ENCODE results near the gene LDHD. TPM values are rescaled to one million over a fixed set of nuclear protein-coding genes. Genes with fewer than 3 reads are reported as not detected.

Gene LDHD
- total and polyA plus RNA-seq, 2 of the 13 experiments (the other 11 are each of a cell fraction or from before 2014, with no cell fraction given): 9.1 to 9.8 TPM

DNA sequence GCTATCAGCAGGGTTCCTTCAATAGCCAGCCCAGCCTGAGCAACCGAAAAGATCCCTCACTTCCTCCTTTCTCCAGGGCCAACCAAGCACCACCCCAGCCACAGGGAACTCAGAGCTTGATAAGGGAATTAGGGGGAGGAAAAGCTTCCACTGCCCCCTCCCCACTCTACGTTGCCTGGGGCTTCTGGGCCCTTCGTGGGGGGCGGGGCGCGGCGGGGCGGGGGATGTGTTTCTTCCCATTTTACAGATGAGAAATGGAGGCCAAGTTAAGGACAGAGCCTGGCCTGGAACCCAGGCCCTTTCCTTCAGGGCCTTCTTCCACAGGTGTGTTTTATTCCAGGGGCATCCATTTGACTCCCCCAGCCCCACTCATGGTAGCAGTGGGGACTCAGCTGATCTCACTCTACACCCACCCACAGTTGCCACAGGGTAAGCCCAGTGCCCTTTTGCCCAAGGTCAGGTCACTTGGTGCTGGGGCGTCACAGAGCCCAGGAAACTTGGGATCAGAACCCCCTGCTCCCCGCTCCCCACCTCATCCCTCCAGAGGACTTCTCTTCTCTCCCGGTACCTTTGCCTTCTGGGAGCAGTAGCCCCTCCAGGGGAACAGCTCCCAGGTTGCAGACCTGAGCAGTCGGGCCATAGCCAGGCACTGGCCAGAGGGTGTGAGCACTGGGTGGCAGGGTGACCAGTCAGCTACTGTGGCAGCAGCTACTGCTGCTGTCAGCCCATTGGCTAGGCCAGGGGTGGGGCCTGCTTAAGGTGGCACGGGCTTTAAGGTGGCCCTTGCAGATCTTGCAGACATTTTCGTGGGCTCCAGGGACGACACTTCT, at the start of gene LDHD (continued):
- TF ChIP-seq EP300 (IDR thresholded peaks at IDR 0.05; ENCODE audit: low read depth in 2 of 2, low read length in 2 of 2) (peak; percentile 51 to 52; a peak in 2 of 4 replicates), EP300 (CRISPR knock-in tag; IDR thresholded peaks at IDR 0.05; ENCODE audit: borderline replicate concordance) (peak; percentile 48; the same call in 1 of the 2 replicates), KAT8 (CRISPR knock-in tag; IDR thresholded peaks at IDR 0.05) (peak; percentile 79), NR2F1 (CRISPR knock-in tag; IDR thresholded peaks at IDR 0.05) (no peak), TCF12 (IDR thresholded peaks at IDR 0.05) (no peak), TCF12 (CRISPR knock-in tag; IDR thresholded peaks at IDR 0.05) (no peak), ZNF44 (CRISPR knock-in tag; IDR thresholded peaks at IDR 0.05) (no peak; the same call in 1 of the 2 replicates), ZMAT3 (CRISPR knock-in tag; conservative IDR thresholded peaks at IDR 0.05) (0 out of 2 replicates have a peak, but pooled peaks have one; percentile 50), HNRNPL (IDR thresholded peaks at IDR 0.05; ENCODE audit: low read depth, low read length) (peak; percentile 98), ZC3H4 (CRISPR knock-in tag; IDR thresholded peaks at IDR 0.05; ENCODE audit: borderline replicate concordance) (no peak), SNAPC2 (CRISPR knock-in tag; IDR thresholded peaks at IDR 0.05) (no peak), ZNF788 (CRISPR knock-in tag; IDR thresholded peaks at IDR 0.05; ENCODE audit: borderline replicate concordance) (no peak; the same call in 1 of the 2 replicates), FOXM1 (CRISPR knock-in tag; IDR thresholded peaks at IDR 0.05) (no peak), FOXC1 (CRISPR knock-in tag; IDR thresholded peaks at IDR 0.05; ENCODE audit: borderline replicate concordance) (0 out of 2 replicates have a peak, but pooled peaks have one; percentile 43), ZNF124 (CRISPR knock-in tag; IDR thresholded peaks at IDR 0.05) (peak; percentile 69), ZNF569 (CRISPR knock-in tag; IDR thresholded peaks at IDR 0.05; ENCODE audit: borderline replicate concordance) (no peak), ZNF629 (CRISPR knock-in tag; conservative IDR thresholded peaks at IDR 0.05) (peak; percentile 92), SKI (IDR thresholded peaks at IDR 0.05; ENCODE audit: partially characterized antibody) (no peak), YEATS4 (CRISPR knock-in tag; IDR thresholded peaks at IDR 0.05; ENCODE audit: borderline replicate concordance) (no peak; the same call in 1 of the 2 replicates), MTA1 (CRISPR knock-in tag; IDR thresholded peaks at IDR 0.05; ENCODE audit: borderline replicate concordance) (no peak), ZNF761 (CRISPR knock-in tag; conservative IDR thresholded peaks at IDR 0.05) (no peak), ZNF225 (CRISPR knock-in tag; IDR thresholded peaks at IDR 0.05) (peak; percentile 59; the same call in 1 of the 2 replicates), ZNF331 (CRISPR knock-in tag; IDR thresholded peaks at IDR 0.05) (peak; percentile 89), KDM6A (CRISPR knock-in tag; IDR thresholded peaks at IDR 0.05; ENCODE audit: low read depth) (no peak), ZNF605 (CRISPR knock-in tag; IDR thresholded peaks at IDR 0.05) (peak; percentile 71; the same call in 1 of the 2 replicates), POGZ (CRISPR knock-in tag; IDR thresholded peaks at IDR 0.05) (peak; percentile 55; the same call in 1 of the 2 replicates), TBL1XR1 (IDR thresholded peaks at IDR 0.05; ENCODE audit: borderline replicate concordance, low read length, partially characterized antibody) (no peak)
- TF ChIP-seq, protein P1, sequence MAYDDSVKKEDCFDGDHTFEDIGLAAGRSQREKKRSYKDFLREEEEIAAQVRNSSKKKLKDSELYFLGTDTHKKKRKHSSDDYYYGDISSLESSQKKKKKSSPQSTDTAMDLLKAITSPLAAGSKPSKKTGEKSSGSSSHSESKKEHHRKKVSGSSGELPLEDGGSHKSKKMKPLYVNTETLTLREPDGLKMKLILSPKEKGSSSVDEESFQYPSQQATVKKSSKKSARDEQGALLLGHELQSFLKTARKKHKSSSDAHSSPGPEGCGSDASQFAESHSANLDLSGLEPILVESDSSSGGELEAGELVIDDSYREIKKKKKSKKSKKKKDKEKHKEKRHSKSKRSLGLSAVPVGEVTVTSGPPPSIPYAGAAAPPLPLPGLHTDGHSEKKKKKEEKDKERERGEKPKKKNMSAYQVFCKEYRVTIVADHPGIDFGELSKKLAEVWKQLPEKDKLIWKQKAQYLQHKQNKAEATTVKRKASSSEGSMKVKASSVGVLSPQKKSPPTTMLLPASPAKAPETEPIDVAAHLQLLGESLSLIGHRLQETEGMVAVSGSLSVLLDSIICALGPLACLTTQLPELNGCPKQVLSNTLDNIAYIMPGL (CRISPR knock-in tag; IDR thresholded peaks at IDR 0.05; ENCODE audit: borderline replicate concordance in 1 of 2, low read depth in 1 of 2): peak; percentile 63 to 78; a peak in 3 of 4 replicates
- TF ChIP-seq, protein P2, sequence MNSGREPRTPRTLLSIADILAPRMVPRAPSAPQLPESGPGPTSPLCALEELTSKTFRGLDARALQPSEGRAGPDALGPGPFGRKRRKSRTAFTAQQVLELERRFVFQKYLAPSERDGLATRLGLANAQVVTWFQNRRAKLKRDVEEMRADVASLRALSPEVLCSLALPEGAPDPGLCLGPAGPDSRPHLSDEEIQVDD (CRISPR knock-in tag; IDR thresholded peaks at IDR 0.05; ENCODE audit: borderline replicate concordance): peak; percentile 80; the same call in 1 of the 2 replicates
